Endothelial cell of umbilical vein (primary cell): ENCODE data around the gene HOXB5.

Source experiments
- EZH2 ChIP-seq: IDR thresholded peaks from 2 replicates; pipeline ENCODE4 v1.6.1; 2012; ENCODE audit warnings: borderline replicate concordance, low read depth, mild to moderate bottlenecking, moderate library complexity, low read length, inconsistent platforms; ENCODE audit not compliant: severe bottlenecking
- GATA2 ChIP-seq: IDR thresholded peaks from 2 replicates; pipeline ENCODE4 v1.7.0; 2011; ENCODE audit warnings: low read depth, mild to moderate bottlenecking, moderate library complexity, mixed read lengths, low read length; ENCODE audit not compliant: insufficient read length, insufficient read depth
- MYC ChIP-seq: IDR thresholded peaks from one replicate; pipeline ENCODE4 v1.6.1; 2011; ENCODE audit warnings: mild to moderate bottlenecking, low read depth, low read length
- POLR2A ChIP-seq: IDR thresholded peaks from 2 replicates; pipeline ENCODE4 v1.6.1; 2012; ENCODE audit warnings: low read depth, mild to moderate bottlenecking, control low read depth, low read length
- POLR2AphosphoS5 ChIP-seq: IDR thresholded peaks from 2 replicates; pipeline ENCODE4 v1.6.1; 2012; ENCODE audit warnings: low read depth, mild to moderate bottlenecking, control low read depth, low read length, moderate library complexity; ENCODE audit not compliant: insufficient read depth
- TF ChIP-seq, protein P1 (sequence below), 2 donors: IDR thresholded peaks; 1 replicate in 1 of 2; 2 replicates in 1 of 2; pipeline ENCODE4 v1.5.1; 2011; ENCODE audit warnings: low read length in 2 of 2, mild to moderate bottlenecking in 2 of 2, moderate library complexity in 2 of 2, control low read depth in 1 of 2, inconsistent platforms in 1 of 2, low read depth in 1 of 2; ENCODE audit not compliant: insufficient read depth in 1 of 2; ENCODE audit errors: extremely low read depth in 1 of 2
- TF ChIP-seq, protein P2 (sequence below): IDR thresholded peaks from 2 replicates; pipeline ENCODE4 v1.6.1; 2011; ENCODE audit not compliant: insufficient read depth, insufficient read length

DNA sequence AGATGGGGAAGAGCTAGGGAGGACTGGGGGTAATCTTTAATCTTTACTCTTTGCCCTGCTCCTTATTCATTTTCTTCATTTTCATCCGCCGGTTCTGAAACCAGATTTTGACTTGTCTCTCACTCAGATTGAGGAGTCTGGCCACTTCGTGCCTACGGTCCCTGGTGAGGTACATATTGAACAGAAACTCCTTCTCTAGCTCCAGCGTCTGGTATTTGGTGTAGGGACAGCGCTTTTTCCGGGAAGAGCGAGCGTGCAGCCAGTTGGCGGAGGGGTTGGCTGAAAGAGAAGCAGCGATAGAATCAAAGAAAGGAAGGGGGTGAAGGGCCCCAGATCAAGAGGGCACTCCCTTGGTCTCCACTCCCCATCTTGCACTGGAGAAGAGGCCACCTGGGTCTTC, 29.3 kb upstream of the HOXB5 start:
- TF ChIP-seq, protein P1, sequence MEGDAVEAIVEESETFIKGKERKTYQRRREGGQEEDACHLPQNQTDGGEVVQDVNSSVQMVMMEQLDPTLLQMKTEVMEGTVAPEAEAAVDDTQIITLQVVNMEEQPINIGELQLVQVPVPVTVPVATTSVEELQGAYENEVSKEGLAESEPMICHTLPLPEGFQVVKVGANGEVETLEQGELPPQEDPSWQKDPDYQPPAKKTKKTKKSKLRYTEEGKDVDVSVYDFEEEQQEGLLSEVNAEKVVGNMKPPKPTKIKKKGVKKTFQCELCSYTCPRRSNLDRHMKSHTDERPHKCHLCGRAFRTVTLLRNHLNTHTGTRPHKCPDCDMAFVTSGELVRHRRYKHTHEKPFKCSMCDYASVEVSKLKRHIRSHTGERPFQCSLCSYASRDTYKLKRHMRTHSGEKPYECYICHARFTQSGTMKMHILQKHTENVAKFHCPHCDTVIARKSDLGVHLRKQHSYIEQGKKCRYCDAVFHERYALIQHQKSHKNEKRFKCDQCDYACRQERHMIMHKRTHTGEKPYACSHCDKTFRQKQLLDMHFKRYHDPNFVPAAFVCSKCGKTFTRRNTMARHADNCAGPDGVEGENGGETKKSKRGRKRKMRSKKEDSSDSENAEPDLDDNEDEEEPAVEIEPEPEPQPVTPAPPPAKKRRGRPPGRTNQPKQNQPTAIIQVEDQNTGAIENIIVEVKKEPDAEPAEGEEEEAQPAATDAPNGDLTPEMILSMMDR (IDR thresholded peaks at IDR 0.05; ENCODE audit: extremely low read depth in 1 of 2, insufficient read depth in 1 of 2, low read depth in 1 of 2, low read length in 2 of 2) = no peak
- TF ChIP-seq POLR2A (no peak), EZH2 (no peak), POLR2AphosphoS5 (no peak), GATA2 (no peak), MYC (no peak)
- TF ChIP-seq, protein P2, sequence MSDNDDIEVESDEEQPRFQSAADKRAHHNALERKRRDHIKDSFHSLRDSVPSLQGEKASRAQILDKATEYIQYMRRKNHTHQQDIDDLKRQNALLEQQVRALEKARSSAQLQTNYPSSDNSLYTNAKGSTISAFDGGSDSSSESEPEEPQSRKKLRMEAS = no peak
